Hematopoietic multipotent progenitor cell treated with erythropoietin and hydrocortisone succinate and interleukin-3 and kit ligand, for 15 days (in vitro differentiated cells): ENCODE data around the gene UGT1A3.

ENCODE experiments used
- DNase-seq: peaks from one replicate; pipeline ENCODE4 v3.0.0-alpha.2; 2015; ENCODE audit warnings: low spot score

Gene UGT1A3

DNA sequence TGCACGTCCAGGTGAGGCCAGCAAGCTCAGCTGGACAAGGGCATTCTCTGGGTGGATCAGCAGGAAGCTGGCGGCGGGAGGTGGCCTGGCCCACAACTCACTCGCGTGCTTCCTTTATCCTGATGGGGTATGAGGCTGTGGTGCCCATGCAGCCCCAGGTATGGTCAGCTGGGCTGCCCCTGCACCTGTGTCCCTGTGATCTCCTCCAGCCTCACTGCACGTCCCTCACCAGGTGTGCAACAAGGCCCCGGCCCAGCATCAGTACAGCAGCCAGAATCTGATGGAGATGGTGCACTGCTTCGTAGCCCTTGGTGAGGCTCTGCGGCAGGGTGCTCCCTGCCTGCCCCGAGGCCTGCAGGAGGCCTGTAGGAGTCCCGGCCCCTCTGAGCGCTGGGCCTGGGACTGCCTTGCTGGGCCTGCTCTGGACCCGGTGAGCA lies 66.9 kb downstream of the UGT1A3 start:
- DNase-seq = no peak

DNA sequence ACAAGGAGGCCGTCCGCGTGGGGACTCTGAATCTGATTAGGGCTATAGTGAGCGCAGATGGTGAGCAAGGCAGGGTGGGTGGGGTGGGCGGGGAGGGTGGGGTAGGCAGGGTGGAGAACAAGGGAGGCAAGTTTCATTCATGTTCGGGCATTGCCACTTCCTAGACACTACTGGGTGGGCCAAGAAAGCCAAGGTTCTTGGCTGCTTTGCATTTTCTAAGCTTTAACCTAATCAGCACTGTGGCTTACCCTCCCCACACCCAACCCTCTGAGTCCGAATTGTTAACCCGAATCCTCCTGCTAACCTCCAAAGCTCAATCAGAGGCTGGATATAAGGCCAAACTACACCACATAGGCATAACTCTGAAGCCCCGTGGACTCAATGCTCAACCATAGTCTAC lies 67.4 kb downstream of the UGT1A3 start:
- no peak for DNase-seq

DNA sequence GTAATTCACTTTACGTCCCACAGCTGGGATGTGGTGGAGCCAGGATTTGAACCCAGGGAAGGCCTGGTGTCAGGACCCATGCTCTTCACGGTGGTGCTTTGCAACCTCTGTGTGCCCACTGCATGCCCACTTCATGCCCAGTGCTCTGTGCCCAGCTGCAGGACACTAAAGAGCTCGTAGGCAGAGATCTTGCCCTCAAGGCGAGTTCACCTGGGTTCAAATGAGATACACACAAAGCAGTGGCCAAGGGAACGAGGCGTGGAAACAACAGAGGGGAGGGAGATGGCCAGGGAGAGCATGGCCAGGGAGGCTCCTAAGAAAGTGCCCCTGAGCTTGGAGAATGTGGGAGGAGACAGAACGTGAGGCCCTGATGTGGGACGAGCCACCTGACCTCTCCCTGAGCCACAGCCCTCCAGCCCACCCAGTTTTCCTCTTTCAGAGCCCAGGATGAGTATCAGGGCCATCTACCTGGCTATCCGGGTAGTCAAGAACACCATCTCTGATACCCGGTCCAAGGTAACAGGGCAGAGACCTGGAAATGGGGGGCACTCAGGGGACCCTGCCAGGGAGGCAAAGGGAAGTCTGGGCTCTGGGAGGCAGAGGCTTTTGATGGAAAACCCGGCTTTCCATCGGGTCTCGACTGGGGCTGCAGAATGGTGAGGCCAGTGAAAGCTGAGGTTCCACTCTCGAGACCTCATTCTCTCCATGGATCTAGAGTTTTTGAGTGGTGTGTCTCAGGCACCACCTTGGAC lies 69.7 kb downstream of the UGT1A3 start:
- DNase-seq = no peak

DNA sequence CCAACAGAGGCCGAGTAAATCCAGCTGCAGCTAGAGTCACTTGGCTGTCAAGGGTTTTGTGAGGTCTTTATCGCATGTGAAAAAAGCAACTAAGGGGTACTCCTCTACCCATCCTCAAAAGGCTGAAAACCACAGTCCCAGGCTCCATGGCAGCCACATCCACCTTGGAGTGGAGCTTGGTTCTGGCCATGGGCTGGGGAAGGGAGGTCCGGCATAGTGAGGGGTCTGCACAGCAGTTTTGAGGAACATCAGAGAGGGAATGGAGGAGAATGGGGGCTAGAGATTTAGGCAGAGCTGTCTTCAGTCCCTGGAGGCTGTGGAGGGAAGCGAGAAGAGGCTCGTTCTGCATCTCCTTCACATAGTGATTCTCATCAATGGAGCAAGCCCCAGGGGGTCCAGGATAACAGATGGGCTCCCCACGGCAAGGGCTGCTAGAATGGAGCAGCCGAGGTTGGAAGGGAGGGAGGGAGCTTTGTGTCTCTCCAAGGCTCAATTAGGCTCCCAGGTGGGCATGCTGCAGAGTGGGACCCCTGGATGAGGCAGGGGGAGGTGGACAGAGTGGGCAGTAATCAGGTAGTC lies 70.3 kb downstream of the UGT1A3 start:
- no peak for DNase-seq

DNA sequence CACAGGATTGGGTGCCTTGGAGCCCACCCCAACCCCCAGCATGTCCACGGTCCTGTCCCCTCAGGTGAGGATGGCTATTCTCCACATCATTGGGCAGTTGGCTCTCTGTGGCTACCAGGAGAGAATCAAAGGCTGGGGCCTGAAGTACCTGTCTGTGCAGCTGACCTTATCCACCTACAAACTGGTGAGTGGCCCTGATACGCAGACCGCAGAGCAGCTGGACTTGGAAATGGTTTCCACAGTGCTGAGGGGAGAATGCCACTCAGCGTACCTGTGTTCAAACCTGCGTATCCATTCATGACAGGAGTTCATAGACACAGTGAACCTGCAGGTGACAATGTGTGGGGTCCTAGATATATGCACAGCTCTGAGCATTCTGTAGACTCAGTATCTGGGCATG lies 70.9 kb downstream of the UGT1A3 start:
- DNase-seq = no peak

DNA sequence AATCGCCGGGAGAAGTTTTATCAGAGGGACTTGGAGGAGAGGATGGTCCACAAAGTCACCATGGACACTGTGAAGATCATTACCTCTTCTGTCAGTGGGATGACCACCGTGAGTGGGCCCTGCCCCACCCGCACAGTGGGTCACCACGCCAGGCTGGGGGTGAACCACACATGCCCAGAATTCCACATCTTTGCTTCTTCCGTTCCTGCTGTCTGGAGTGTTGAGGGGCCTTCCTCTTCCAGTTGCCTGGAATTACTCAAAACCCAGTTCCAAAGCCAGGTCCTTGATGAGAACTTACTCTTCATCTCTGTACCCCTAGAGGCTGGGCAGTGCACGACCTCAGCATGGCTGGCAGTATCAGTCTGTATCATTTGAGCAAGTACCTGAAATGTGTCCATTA lies 71.4 kb downstream of the UGT1A3 start:
- DNase-seq = no peak

DNA sequence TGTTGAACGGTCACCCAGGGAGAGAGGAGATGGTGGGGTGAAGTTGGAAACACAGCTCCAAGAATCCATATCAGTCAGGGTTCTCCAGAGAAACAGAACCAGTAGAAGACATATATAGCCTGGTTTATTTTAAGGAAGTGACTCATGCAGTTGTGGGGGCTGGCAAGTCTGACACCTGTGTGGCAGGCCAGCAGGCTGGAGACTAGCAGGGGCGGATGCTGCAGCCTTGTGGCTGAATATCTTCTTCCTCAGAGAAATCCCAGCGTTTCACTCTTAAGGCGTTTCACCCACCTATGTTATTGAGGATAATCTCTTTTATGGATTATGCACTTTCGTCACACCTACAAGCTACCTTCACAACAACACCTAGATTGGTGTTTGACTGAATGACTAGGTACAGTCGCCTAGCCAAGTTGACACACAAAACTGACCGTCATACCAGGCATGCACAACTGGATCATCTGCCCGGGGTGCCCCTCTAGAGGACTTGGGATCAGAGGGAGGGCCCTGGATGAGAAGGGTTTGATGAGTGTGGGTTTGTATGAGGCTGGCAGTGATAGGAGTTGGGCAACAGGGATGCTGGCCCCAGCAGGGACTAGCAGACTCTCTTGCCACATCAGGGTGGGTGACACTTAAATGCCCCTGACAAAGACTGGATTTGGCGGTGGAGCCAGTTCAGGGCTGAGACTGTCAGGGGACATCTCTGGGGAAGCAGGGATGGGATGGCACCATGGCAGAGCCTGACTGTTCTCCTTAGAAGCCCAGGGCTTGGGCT lies 72.7 kb downstream of the UGT1A3 start:
- no peak for DNase-seq

DNA sequence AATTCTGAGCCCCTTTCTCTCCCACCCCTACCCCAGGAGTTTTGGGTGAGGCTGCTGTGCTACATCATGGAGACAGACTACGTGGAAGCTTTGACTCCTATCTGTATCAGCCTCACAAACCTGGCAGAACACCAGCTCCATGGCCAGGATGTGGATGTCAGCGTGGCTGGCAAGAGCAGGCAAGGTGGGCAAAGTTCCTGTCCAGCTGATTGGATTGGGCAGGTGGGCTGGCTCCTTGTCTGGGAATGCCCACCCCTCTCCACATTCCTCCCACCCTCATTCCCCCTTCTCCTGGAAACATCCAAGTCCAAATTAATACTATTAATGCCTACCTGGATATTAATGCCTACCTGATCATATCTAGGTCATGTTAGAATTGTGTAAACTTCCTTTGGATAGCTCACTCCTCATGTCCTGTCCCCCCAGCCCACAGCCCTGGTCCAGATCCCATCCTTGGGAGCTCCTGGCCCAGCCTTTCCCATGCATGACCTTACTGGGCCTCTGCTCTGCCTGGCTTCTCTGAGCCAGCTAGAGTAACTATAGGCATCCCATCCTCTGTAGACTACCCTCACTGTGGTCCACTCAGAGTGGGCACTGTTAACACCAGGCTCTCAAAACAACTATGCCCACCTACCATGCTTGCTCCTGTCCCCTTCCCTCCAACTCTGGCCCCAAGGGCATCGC lies 73.4 kb downstream of the UGT1A3 start:
- DNase-seq = no peak

DNA sequence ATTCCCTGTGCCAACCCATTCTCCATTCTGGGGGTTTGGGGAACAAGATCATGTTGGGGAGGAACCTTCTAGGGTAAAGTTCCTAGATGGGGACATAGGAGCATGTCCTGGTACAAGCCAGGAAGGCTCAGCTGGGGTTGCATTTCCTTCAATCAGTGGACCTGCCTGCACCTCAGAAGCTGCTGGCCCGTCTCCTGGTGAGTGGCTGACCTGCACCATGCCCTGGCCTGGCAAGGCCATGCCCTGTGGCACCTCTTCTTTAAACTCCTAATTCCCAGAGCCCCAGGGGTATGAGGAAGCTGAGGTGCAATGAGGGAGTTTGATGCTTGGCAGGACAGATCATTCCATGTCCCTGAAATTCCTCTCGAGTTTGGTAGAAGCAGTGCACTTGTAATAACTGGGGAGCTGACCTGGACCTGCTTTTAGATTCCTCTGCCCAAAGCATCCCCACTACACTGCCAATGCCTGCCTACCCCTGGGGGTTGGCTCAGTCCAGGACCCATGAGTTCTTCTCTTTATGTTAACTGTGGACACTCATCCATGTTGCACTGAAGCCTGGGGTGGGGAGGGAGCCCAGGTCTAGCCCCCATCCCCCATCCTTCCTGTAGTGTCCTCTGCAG lies 74.6 kb downstream of the UGT1A3 start:
- DNase-seq = no peak

DNA sequence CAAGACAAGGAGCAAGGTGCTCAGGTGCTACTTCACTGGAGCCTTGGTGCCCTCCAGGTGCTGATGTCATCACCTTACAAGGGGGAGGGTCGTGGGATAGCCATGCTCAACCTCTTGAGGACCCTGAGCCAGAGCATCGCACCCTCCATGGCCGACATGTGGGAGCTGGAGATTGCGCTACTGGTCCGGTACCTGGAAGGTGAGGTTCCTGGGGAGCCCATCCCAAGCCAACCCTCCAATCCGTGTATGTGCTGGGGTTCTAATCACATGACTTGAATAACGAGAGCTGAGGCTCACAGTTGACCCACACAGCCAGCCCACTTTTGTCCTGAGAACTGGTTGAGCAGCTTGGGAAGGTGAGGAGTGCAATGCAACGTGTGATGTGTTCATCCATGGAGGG lies 75.2 kb downstream of the UGT1A3 start:
- DNase-seq = no peak

DNA sequence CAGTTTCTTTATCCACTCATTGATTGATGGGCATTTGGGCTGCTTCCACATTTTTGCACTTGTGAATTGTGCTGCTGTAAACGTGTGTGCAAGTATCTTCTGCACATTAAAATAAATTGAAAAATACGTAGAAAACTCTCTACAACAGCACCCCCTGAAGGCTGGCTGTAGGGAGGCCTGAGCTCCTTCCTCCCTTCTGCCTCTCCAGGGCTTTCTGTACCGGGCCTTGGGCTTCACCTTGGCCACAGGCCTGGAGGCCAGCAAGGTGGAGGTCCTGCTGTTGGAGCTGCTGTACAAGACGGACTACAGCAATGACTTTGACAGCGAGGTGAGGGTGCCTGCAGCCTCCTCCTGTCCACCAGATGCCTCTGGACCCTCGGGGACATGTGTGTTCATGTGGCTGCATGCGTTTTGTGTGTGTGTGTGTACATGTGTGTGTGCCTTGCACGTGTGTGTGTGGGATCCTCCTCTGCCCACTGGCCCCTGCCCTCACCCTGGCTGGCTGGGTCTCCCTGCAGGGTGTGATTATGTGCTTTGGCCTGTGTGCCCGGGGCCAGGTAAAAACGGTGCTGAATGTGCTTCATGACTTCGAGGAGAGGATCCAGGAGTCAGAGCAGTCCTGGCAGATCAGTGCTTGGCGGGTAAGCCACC lies 78.5 kb downstream of the UGT1A3 start:
- DNase-seq = no peak

DNA sequence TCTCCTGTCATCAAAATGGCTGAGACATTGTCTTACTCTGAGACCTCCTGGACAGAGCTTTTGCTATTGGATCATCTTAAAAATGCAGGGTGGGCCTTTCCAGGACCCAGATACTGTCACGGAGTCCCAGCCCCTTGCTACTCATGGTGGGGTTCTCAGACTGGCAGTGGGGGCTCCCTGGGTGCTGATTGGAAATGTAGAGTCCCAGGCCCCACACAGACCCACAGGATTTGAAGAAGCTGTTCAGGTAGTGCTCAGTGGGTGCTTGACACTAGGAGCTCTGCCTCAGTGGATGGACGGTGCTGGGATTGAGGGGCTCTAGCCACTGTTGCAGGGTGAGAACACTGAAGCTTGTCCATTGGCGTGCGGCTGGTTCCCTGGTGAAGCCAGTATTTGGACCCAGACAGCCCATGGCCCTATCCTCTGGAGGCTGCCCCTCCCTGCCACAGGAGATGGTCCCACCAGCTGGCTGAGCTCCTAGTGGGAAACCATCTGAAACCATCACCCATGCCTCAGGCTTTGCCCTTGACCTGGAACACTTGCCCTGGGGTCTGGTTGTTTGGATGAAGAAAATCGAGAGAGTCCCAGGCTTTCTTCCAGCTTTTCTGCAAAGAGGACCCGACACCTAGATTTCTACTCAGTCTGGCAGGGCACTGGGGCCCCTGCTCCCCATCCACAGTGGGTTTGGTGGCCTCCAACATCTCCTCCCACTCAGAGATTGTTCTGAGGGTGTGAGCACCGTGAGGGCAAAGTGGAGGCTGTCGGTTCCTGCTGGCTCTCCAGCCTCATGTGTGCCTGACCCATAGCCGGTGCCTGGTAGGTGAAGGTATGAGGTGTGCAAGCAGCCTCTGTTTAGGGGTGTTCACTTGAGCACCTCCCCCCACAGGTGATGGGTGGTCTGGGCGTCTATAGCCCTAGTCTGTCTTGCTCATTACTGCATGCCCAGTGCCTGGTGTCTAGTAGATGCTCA lies 79.4 kb downstream of the UGT1A3 start:
- DNase-seq = no peak

DNA sequence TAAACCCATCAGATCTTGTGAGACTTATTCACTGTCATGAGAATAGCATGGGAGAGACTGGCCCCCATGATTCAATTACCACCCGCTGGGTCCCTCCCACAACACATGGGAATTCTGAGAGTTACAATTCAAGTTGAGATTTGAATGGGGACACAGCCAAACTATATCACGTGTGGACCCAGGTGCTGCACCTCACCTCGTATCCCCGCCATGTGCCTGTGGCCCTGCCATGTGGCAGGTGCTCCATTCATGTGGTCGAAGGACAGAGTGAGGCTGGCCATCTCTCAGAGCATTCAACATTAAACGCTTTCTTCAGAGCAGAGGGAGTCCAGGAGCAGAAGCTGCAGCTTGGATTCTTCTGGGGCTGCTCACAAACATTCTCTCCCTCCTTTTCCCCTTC lies 81.5 kb downstream of the UGT1A3 start:
- DNase-seq = no peak

DNA sequence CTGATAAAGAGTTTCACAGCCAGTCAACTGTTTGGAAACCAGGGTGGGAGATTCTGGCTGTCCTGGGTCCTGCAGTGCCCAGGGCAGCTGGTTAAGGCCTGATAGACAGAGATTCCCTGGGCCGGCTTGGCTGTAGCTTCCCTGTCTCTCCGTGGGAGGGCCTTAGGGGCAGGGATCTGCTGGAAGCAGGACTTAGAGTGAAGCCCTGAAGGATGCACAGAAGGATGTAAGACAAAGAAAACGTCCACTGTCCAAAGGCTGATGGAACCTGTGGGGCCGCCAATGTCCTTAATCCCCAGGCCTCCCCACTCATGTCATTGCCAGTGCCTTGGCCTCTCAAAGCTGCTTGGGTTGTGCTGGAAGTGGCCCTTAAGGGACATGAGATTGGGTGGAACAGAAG lies 82.2 kb downstream of the UGT1A3 start:
- DNase-seq = no peak

DNA sequence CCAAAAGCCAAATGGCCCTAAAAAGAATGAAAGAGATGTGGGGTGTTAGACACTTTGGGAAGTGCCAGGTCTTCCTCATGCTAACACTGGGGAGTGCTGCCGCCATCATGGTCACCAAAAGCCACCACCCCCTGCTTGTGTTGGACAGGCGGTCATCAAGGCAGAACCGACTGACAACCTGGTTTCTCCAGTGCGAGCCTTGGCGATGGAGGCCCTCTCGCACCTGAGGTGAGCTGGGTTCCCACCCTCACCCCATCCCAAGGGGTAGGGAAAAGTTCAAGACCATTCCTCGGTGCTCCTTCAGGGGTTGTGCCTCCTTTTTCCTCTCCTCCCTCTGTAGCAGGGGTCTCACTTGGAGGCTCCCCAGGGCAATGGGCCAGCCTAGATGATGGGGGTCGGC lies 82.9 kb downstream of the UGT1A3 start:
- DNase-seq = no peak

DNA sequence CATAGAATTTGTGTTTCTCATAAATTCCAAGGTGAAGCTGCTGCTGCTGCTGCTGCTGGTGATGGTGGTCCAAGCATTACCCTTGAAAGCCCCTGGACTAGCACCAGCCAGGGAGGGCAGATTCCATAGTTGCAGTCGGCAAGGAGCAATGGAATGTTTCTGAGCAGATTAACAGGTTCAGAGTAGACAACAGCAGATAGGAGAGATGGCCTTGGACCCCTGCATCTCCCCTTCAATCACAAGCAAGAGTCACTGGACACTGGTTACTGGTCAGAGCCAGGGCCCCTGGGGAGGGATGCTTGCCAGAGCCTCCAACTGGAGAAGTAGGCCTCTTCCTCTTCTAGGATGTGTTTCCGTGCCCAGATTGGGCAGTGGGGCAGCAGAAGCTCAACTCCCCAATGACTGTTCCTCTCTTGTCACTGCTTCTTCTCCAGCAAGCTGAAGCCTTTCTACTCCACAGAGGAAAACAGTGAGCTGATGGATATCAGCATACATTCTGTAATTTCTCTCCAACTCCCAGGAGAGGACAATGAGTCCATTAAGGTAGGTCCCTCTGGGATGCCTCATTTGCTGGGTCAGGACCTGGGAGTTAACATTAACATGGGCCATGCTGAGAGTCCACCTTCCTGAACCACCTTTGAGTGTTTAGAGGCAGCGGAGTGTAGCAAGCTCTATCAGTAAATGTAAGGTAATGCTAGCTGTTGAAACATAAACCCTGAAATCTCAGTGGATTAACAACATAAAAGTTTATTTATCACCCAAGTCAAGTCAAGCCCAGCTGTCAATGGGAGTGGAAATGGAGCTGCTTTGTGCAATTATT lies 84.6 kb downstream of the UGT1A3 start:
- no peak for DNase-seq

DNA sequence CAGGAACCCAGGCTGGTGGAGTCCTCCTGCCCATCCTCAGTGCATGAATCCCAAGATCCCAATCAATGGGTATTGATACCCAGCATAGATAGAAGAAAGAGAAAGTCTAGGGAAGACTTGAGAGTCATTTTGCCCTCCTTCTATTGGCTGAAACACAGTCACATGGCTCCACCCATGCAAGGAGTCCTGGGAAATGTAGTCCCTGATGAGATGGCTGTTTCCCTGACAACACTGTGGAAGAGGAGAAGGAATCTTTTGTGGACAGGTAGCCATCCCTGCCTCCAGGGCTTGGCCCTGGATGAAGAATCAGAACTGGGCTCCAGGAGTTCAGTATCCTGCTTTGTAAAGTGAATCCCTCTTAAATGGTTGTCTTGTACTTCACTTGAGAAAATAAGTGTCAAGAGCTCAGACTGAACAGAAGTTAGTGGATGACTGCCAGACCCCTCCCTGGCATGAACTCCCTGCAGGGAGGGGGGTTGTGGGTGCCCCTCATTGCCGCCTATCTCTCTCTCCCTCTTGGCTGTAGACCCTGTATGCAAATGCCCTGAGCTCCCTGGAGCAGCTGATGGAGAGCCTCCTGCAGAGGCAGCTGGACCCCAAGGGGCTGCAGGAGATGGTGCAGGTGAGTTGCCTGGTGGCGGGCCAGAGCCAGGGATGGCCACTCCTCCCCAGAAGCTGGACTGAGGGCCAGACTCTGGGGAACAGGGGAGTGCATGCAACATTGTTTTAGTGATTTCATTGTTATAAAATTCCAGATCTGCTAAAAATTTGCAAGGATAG lies 85.4 kb downstream of the UGT1A3 start:
- DNase-seq = no peak

DNA sequence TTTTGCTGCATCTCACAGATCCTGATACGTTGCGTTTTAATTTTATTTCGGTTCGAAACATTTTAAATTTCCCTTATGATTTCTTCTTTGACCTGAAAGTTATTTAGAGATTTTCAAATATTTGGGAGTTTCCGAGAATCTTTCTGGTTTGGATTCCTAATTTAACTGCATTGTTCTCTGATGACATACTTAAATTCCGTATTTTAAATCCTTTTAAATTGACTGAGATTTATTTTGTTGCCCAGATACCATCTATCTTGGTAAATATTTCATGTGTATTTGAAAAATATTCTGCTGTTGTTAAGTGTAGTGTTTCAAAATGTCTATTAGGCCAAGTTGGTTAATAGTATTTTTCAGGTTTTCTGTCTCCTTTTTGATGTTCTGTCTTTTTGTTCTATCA lies 87.0 kb downstream of the UGT1A3 start:
- no peak for DNase-seq

DNA sequence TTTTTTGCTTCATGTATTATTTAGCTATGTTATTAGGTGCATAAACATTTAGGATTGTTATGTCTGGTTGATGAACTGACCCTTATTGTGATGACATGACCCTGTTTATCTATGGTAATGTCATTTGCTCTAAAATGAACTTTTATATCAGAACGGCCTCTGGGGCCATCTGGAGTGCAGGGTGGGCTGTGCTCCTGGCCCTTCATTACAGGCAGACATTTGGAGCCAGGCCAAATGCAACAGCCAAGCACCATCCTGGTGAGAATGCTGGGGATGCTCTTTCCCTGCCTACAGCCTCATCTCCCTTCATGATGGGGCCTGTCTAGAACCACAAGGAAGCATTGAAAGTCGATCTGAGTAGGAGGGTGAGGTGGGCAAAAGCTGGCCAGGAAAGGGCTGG lies 87.5 kb downstream of the UGT1A3 start:
- DNase-seq = no peak
